Esophagus squamous epithelium (tissue), 4 donors: ENCODE results near the gene TFRC.

ENCODE experiments used
- CTCF ChIP-seq, 6 experiments: fragments of 450-650 bp in 4 of 6; fragments of 200-600 bp in 2 of 6; sonication (generic) in 2 of 6; IDR thresholded peaks; one replicate each; pipeline ENCODE4 v1.5.1; 2016 to 2019; ENCODE audit warnings: antibody characterized with exemption in 6 of 6, mild to moderate bottlenecking in 4 of 6, moderate library complexity in 4 of 6
- POLR2A ChIP-seq, 4 donors: fragments of 450-650 bp; IDR thresholded peaks; one replicate each; pipeline ENCODE4 v1.6.1; 2017; ENCODE audit warnings: antibody characterized with exemption in 4 of 4, mild to moderate bottlenecking in 4 of 4, moderate library complexity in 3 of 4

- TF ChIP-seq CTCF (IDR thresholded peaks at IDR 0.05) = no peak
- TF ChIP-seq POLR2A (IDR thresholded peaks at IDR 0.05) = no peak
Measured at GRCh38 chr3:196023947-196024346, 57.9 kb downstream of the TFRC start.
